Caco-2 (cell line): ENCODE data around the gene NUP153. TPM values are rescaled to one million over a fixed set of nuclear protein-coding genes. Genes with fewer than 3 reads are reported as not detected.
A peak's percentile ranks its signal among the peaks of the same experiment; 100 is the strongest.

Experiments used
- BruUV-seq: library from RNA; stranded (reverse); fragments of 400-500 nt; replicated peaks from 2 replicates; lab custom pipeline; 2021; lab: Mats Ljungman, UMichigan
- CTCF ChIA-PET: fragments of 300-600 bp; sonication (Branson Sonifier 250); formaldehyde crosslinking; loops from one replicate; lab custom pipeline; 2022; ENCODE audit warnings: antibody characterized with exemption; lab: Charles Lee
- POLR2A ChIA-PET: fragments of 300-600 bp; sonication (Branson Sonifier 250); formaldehyde crosslinking; loops from one replicate; lab custom pipeline; 2022; ENCODE audit warnings: antibody characterized with exemption; lab: Charles Lee
- DNase-seq, 2 experiments: peaks; one replicate each; pipeline versions ENCODE4 v3.0.0 to v3.0.0-alpha.2; 2020 to 2022
- H3K27me3 ChIP-seq: replicated peaks from 2 replicates; pipeline ENCODE4 v1.6.0; 2011; ENCODE audit warnings: low read length; ENCODE audit not compliant: control insufficient read depth, insufficient read depth
- H3K36me3 ChIP-seq: 2 replicates; pipeline ENCODE4 v1.5.1; 2011; ENCODE audit warnings: low read length; ENCODE audit not compliant: control insufficient read depth, insufficient read depth
- H3K4me1 ChIP-seq: fragments of 250-450 bp; sonication (Bioruptor Pico); 2 replicates; pipeline ENCODE4 v1.5.1; 2020; ENCODE audit warnings: mild to moderate bottlenecking
- H3K4me3 ChIP-seq: 2 replicates; pipeline ENCODE4 v1.5.1; 2011; ENCODE audit warnings: low read depth, mild to moderate bottlenecking, control low read depth, low read length
- H3K9me3 ChIP-seq: fragments of 250-450 bp; sonication (Bioruptor Pico); 2 replicates; pipeline ENCODE4 v1.5.1; 2020; ENCODE audit warnings: mild to moderate bottlenecking, moderate library complexity
- H3K27ac Mint-ChIP-seq: one replicate; pipeline ENCODE4 v1.8.0; 2022; ENCODE audit warnings: mixed read lengths; ENCODE audit not compliant: unreplicated experiment
- H3K27me3 Mint-ChIP-seq: one replicate; pipeline ENCODE4 v1.8.0; 2022; ENCODE audit warnings: mixed read lengths; ENCODE audit not compliant: insufficient read depth, unreplicated experiment
- H3K36me3 Mint-ChIP-seq: one replicate; pipeline ENCODE4 v1.8.0; 2022; ENCODE audit warnings: mild to moderate bottlenecking, mixed read lengths; ENCODE audit not compliant: insufficient read depth, unreplicated experiment
- H3K4me1 Mint-ChIP-seq: one replicate; pipeline ENCODE4 v1.8.0; 2022; ENCODE audit warnings: low read depth, mixed read lengths; ENCODE audit not compliant: unreplicated experiment
- H3K4me3 Mint-ChIP-seq: one replicate; pipeline ENCODE4 v1.8.0; 2022; ENCODE audit warnings: mild to moderate bottlenecking, moderate library complexity, mixed read lengths; ENCODE audit not compliant: unreplicated experiment
- H3K9me3 Mint-ChIP-seq: one replicate; pipeline ENCODE4 v1.8.0; 2022; ENCODE audit warnings: mixed read lengths; ENCODE audit not compliant: unreplicated experiment
- intact Hi-C: fragments of 100-400 bp; cut with micrococcal nuclease; formaldehyde crosslinking; loops from one replicate; pipeline ENCODE4 v1.10.0; 2022; ENCODE audit not compliant: unreplicated experiment
- total RNA-seq: library from RNA; stranded (reverse); gene quantifications from 2 replicates; pipeline ENCODE4 v1.2.3, GENCODE V29; 2022
- TF ChIP-seq, protein P1 (sequence below), 2 experiments: fragments of 200-600 bp in 1 of 2; IDR thresholded peaks; 1 replicate in 1 of 2; 2 replicates in 1 of 2; pipeline versions ENCODE4 v1.5.1 to v1.8.0; 2011 to 2022; ENCODE audit warnings: antibody characterized with exemption in 1 of 2, control low read depth in 1 of 2, inconsistent platforms in 1 of 2, low read depth in 1 of 2, low read length in 1 of 2, mild to moderate bottlenecking in 1 of 2, moderate library complexity in 1 of 2; ENCODE audit not compliant: insufficient read depth in 1 of 2, severe bottlenecking in 1 of 2, unreplicated experiment in 1 of 2

Gene NUP153
- total RNA-seq, 1 experiment from 2014 or later, result 53.9 TPM

DNA sequence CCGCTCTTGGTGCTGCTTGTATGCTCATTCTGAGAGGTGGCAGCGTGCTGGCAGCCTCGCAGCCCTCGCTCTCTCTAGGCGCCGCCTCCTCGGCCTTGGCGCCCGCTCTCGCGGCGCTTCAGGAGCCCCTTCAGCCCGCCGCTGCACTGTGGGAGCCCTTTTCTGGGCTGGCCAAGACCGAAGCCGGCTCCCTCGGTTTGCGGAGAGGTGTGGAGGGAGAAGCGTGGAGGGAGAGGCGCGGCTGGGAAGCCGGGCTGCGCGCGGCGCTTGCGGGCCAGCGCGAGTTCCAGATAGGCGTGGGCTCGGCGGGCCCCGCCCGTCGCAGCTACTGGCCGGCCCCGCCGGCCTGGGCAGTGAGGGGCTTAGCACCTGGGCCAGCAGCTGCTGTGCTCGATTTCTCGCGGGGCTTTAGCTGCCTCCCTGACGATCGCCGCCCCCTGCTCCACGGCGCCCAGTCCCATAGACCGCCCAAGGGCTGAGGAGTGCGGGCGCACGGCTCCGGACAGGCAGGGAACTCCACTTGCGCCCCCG is 126.1 kb downstream of the NUP153 start:
- CTCF ChIA-PET, result interaction anchor here (0.5 to 1.4 kb wide), 2 partner anchors 9 to 20 kb away, joined by 3 to 5 read pairs; partner anchors contain the start of gene FAM8A1
- no peaks in the 10 kb centered on the region for H3K4me1 ChIP-seq
- Mint-ChIP-seq H3K27me3 (no peaks in the 10 kb centered on the region), H3K4me3 (peak overlapping the region; percentile 89), H3K9me3 (peaks cover 23% of the 10 kb centered on the region), H3K36me3 (peaks cover 9% of the 10 kb centered on the region), H3K4me1 (no peaks in the 10 kb centered on the region), H3K27ac (peak overlapping the region; percentile 91)
- BruUV-seq, result no TSS peak
- H3K27me3 ChIP-seq, result no peaks in the 10 kb centered on the region
- intact Hi-C loops, result loop anchor here (1.0 to 10.0 kb wide), 5 partner anchors 106 to 544 kb away; partner anchors contain the start of gene NHLRC1
- peaks cover 7% of the 10 kb centered on the region; the same call in 1 of the 2 replicates for H3K9me3 ChIP-seq
- no peaks in the 10 kb centered on the region for H3K36me3 ChIP-seq
- peak overlapping the region; percentile 51 for H3K4me3 ChIP-seq
- DNase-seq, result peak; percentile 70 to 71
- TF ChIP-seq, protein P1, sequence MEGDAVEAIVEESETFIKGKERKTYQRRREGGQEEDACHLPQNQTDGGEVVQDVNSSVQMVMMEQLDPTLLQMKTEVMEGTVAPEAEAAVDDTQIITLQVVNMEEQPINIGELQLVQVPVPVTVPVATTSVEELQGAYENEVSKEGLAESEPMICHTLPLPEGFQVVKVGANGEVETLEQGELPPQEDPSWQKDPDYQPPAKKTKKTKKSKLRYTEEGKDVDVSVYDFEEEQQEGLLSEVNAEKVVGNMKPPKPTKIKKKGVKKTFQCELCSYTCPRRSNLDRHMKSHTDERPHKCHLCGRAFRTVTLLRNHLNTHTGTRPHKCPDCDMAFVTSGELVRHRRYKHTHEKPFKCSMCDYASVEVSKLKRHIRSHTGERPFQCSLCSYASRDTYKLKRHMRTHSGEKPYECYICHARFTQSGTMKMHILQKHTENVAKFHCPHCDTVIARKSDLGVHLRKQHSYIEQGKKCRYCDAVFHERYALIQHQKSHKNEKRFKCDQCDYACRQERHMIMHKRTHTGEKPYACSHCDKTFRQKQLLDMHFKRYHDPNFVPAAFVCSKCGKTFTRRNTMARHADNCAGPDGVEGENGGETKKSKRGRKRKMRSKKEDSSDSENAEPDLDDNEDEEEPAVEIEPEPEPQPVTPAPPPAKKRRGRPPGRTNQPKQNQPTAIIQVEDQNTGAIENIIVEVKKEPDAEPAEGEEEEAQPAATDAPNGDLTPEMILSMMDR (IDR thresholded peaks at IDR 0.05; ENCODE audit: insufficient read depth in 1 of 2, low read depth in 1 of 2, low read length in 1 of 2, severe bottlenecking in 1 of 2, unreplicated experiment in 1 of 2), result no peak
- POLR2A ChIA-PET, result interaction anchor here (0.5 to 0.6 kb wide), 3 partner anchors 79 to 388 kb away, joined by 3 to 5 read pairs (median 4); no protein-coding TSS in a partner anchor

DNA sequence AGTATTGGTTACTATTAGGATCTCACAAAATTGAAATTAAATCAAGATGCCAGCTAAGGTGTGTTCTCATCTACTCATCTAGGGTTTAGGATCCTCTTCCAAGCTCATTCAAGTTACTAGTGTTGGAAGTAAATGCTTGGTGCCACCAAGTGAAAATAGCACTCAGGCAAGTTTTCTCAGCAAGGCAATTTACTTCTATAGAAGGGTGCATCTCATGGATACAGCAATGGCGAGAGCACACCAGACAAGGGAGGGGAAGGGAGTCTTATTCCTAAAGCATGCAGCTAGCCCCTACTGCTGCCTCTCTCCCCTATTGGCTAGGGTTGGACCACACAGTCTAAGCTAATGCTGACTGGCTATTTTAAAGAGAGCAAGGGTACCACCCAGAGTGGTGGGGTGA is 129.7 kb downstream of the NUP153 start:
- no peak overlapping the region for H3K4me3 ChIP-seq
- H3K4me1 Mint-ChIP-seq, result no peaks in the 10 kb centered on the region
- peaks cover 7% of the 10 kb centered on the region; the same call in 1 of the 2 replicates for H3K9me3 ChIP-seq
- no TSS peak for BruUV-seq
- no peaks in the 10 kb centered on the region for H3K27me3 ChIP-seq
- DNase-seq, result no peak
- no peaks in the 10 kb centered on the region for H3K36me3 ChIP-seq
- peaks cover 9% of the 10 kb centered on the region for H3K36me3 Mint-ChIP-seq
- TF ChIP-seq, protein P1 (IDR thresholded peaks at IDR 0.05; ENCODE audit: insufficient read depth in 1 of 2, low read depth in 1 of 2, low read length in 1 of 2, severe bottlenecking in 1 of 2, unreplicated experiment in 1 of 2), result no peak
- no peaks in the 10 kb centered on the region for H3K27me3 Mint-ChIP-seq
- no peak overlapping the region for H3K27ac Mint-ChIP-seq
- ChIA-PET POLR2A (no interaction called here), CTCF (no interaction called here)
- no peaks in the 10 kb centered on the region for H3K4me1 ChIP-seq
- no peak overlapping the region for H3K4me3 Mint-ChIP-seq
- intact Hi-C loops, result no loop called here
- peaks cover 23% of the 10 kb centered on the region for H3K9me3 Mint-ChIP-seq

DNA sequence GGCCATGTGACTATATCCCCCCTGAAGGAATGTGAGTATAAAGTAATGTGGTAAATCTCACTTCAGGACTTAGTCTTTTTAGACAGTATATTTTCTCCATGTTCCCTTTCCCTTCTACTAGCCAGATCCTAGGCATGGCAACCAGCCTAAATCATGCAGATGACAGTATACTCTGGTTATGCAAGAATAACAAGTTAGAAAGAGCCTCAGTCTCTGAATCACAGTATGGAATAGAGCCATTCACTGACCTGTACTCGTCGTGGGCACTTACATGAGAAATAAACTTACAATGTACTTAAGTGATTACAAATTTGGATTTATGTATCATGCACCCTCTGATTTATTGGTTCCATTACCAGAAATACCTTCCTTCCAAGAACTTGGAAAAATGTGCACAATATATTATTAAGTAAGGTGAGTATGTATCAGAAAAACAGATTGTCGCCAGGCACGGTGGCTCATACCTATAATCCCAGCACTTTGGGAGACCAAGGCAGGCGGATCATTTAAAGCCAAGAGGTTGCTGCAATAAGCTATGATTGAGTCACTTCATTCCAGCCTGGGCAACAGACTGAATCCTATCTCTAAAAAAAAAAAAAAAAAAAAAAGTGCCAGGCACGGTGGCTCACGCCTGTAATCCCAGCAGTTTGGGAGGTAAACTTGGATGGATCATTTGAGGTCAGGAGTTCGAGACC is 131.7 kb downstream of the NUP153 start:
- intact Hi-C loops, result no loop called here
- Histone ChIP-seq H3K4me3 (no peak overlapping the region), H3K36me3 (no peaks in the 10 kb centered on the region), H3K27me3 (no peaks in the 10 kb centered on the region), H3K9me3 (peaks cover 7% of the 10 kb centered on the region; the same call in 1 of the 2 replicates), H3K4me1 (no peaks in the 10 kb centered on the region)
- H3K4me3 Mint-ChIP-seq, result no peak overlapping the region
- no peaks in the 10 kb centered on the region for H3K27me3 Mint-ChIP-seq
- DNase-seq, result no peak
- TF ChIP-seq, protein P1 (IDR thresholded peaks at IDR 0.05; ENCODE audit: insufficient read depth in 1 of 2, low read depth in 1 of 2, low read length in 1 of 2, severe bottlenecking in 1 of 2, unreplicated experiment in 1 of 2), result no peak
- no peak overlapping the region for H3K27ac Mint-ChIP-seq
- no peaks in the 10 kb centered on the region for H3K4me1 Mint-ChIP-seq
- H3K9me3 Mint-ChIP-seq, result peaks cover 23% of the 10 kb centered on the region
- no peaks in the 10 kb centered on the region for H3K36me3 Mint-ChIP-seq
- POLR2A ChIA-PET, result no interaction called here
- CTCF ChIA-PET, result no interaction called here
- BruUV-seq, result no TSS peak
